Upper lobe of right lung (tissue), 1 donor: Measurements from ENCODE around the gene CLCF1. TPM values are rescaled to one million over a fixed set of nuclear protein-coding genes. Genes with fewer than 3 reads are reported as not detected.

ENCODE experiments used
- ATAC-seq: fragments of 200-7000 bp; cut with Tn5 transposase; one replicate; pipeline ENCODE4 v1.9.1; 2020; ENCODE audit warnings: mild to moderate bottlenecking, moderate library complexity
- DNase-seq: peaks from one replicate; pipeline ENCODE4 v3.0.0-alpha.2; 2020
- H3K27ac ChIP-seq: fragments of 200-600 bp; one replicate; pipeline ENCODE4 v1.8.0; 2022
- H3K27me3 ChIP-seq: fragments of 200-600 bp; one replicate; pipeline ENCODE4 v1.8.0; 2022; ENCODE audit warnings: mild to moderate bottlenecking
- H3K36me3 ChIP-seq: fragments of 200-600 bp; one replicate; pipeline ENCODE4 v1.8.0; 2022
- H3K4me1 ChIP-seq: fragments of 200-600 bp; one replicate; pipeline ENCODE4 v1.8.0; 2022
- H3K4me3 ChIP-seq: fragments of 200-600 bp; one replicate; pipeline ENCODE4 v1.8.0; 2022; ENCODE audit warnings: mild to moderate bottlenecking
- H3K9me3 ChIP-seq: fragments of 200-600 bp; one replicate; pipeline ENCODE4 v1.8.0; 2022
- CTCF ChIP-seq: fragments of 200-600 bp; IDR thresholded peaks from one replicate; pipeline ENCODE4 v1.8.0; 2022; ENCODE audit warnings: antibody characterized with exemption
- intact Hi-C: fragments of 100-400 bp; cut with DNase I; formaldehyde crosslinking; loops from one replicate; pipeline ENCODE4 v1.11.0; 2022
- total RNA-seq: library from RNA; stranded (reverse); fragmentation: NEBNext Ultra II Directional; extraction: Animal tissue kit (Norgen Biotek cat#: 25700); gene quantifications from one replicate; pipeline ENCODE4 v1.2.1, GENCODE V29; 2021
- donor health status: DM: no; HTN: yes; CAD: no; lungs with severe emphysema.

Gene CLCF1
- total RNA-seq, 1 donor from 2014 or later: 4.0 TPM

DNA sequence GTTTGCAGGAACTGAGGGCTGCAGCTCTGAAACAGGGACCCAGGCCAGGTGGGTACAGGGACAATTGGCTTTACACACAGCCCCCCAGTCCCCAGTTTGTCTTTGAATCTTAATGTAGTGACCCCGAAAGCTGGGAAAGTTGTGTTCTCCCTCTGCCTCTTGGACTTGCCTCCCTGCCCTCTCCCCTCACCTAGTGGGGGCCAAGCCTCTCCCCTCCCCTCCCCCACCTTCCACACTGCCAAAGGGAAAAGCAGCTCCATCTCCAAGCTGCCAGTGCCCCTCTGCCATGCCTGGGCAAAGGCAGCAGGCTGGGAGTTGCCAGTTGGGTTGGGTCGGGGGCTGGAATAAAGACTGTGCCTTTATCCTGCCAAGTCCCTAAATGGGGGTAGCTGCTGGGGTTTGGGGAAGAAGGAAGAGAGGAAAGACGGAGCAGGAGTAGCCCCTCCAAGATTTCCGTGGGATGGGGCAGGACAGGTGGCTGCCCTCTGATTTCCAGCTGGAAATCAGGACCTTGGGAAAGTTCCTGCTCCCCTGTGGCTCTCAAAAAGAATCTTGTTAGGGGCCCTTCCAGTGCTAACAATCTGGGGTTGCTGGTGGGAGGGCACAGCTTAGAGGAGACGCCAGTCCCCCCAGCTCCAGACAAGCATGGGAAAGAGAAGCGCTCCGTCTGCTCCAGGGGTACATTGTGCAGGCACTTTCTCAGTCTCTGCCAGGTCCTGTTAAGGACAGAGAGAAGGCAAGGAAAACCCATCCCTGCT is 2.8 kb upstream of the CLCF1 start:
- Histone ChIP-seq H3K4me3 (no peak overlapping the region), H3K4me1 (peaks cover 24% of the 10 kb centered on the region), H3K27me3 (no peaks in the 10 kb centered on the region), H3K9me3 (no peaks in the 10 kb centered on the region), H3K36me3 (no peaks in the 10 kb centered on the region), H3K27ac (no peak overlapping the region)
- TF ChIP-seq CTCF: no peak
- intact Hi-C loops: no loop called here
- no peak for DNase-seq
- no peak for ATAC-seq

- intact Hi-C loops: no loop called here
- no peaks in the 10 kb centered on the region for H3K27me3 ChIP-seq
- H3K4me3 ChIP-seq: no peak overlapping the region
- ATAC-seq (no peak), DNase-seq (no peak)
- no peak overlapping the region for H3K27ac ChIP-seq
- H3K9me3 ChIP-seq: no peaks in the 10 kb centered on the region
- no peaks in the 10 kb centered on the region for H3K36me3 ChIP-seq
- TF ChIP-seq CTCF: no peak
- H3K4me1 ChIP-seq: peaks cover 31% of the 10 kb centered on the region
Measured at GRCh38 chr11:67375320-67376055, 2.1 kb upstream of the CLCF1 start.

- no peaks in the 10 kb centered on the region for H3K9me3 ChIP-seq
- H3K27me3 ChIP-seq: no peaks in the 10 kb centered on the region
- no peak for TF ChIP-seq CTCF
- peak overlapping the region; percentile 91 for H3K27ac ChIP-seq
- DNase-seq: no peak
- intact Hi-C loops: no loop called here
- H3K4me3 ChIP-seq: peak overlapping the region; percentile 73
- no peaks in the 10 kb centered on the region for H3K36me3 ChIP-seq
- ATAC-seq: no peak
- H3K4me1 ChIP-seq: peaks cover 37% of the 10 kb centered on the region
Measured at GRCh38 chr11:67374571-67375281, 1.3 kb upstream of the CLCF1 start.

- Histone ChIP-seq H3K36me3 (no peaks in the 10 kb centered on the region), H3K27ac (peak overlapping the region; percentile 91), H3K27me3 (no peaks in the 10 kb centered on the region), H3K4me1 (peaks cover 44% of the 10 kb centered on the region), H3K4me3 (peak overlapping the region; percentile 73), H3K9me3 (no peaks in the 10 kb centered on the region)
- peak; percentile 64 for TF ChIP-seq CTCF
- peak; percentile 93 for DNase-seq
- intact Hi-C loops: no loop called here
- ATAC-seq: peak; percentile 72
Measured at GRCh38 chr11:67373648-67374570, 511 bp upstream of the CLCF1 start.

GRCh38 chr11:67372321-67372992 is 941 bp downstream of the CLCF1 start:
- TF ChIP-seq CTCF: no peak
- DNase-seq: peak; percentile 76
- Histone ChIP-seq H3K4me1 (peaks cover 52% of the 10 kb centered on the region), H3K27ac (peak overlapping the region; percentile 91), H3K9me3 (no peaks in the 10 kb centered on the region), H3K4me3 (peak overlapping the region; percentile 73), H3K36me3 (no peaks in the 10 kb centered on the region), H3K27me3 (no peaks in the 10 kb centered on the region)
- ATAC-seq: peak; percentile 11
- intact Hi-C loops: no loop called here
